HG03060 (cell line): ENCODE measurements around the gene PRIMPOL.
"Not testable (repeated sequence)": the region's sequence is repeated elsewhere in the genome, so short reads cannot be mapped to it uniquely, and the experiment has no call there.

Source experiments
- ATAC-seq: cut with Tn5 transposase; IDR thresholded peaks from one replicate; pipeline ENCODE4 v1.9.1; 2021; ENCODE audit warnings: low read depth, moderate number of reproducible peaks; ENCODE audit not compliant: unreplicated experiment

The PRIMPOL gene

GRCh38 chr4:184649026-184649970 is at the start of gene PRIMPOL, which contains the start of gene CASP3:
TSS of gene PRIMPOL (plus strand) at chr4:184649738. CDS start at chr4:184657141, 7,403 bp downstream.
TSS of gene CASP3 (minus strand) at chr4:184649447. CDS start at chr4:184638453, 10,994 bp downstream.
- ATAC-seq, result peak; percentile 56

DNA sequence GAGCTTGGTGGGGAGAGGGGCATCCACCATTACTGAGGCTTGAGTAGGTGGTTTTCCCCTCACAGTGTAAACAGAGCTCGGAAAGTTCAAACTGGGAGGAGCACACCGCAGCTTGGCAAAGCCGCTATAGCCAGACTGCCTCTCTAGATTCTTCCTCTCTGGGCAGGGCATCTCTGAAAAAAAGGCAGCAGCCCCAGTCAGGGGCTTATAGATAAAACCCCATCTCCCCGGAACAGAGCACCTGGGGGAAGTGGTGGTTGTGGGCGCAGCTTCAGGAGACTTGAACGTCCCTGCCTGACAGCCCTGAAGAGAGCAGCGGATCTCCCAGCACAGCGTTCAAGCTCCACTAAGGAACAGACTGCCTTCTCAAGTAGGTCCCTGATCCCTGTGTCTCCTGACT is 48.6 kb upstream of the PRIMPOL start:
- ATAC-seq, result not testable (repeated sequence)

GRCh38 chr4:184602857-184603256 is 46.7 kb upstream of the PRIMPOL start:
- ATAC-seq, result not testable (repeated sequence)

GRCh38 chr4:184607429-184607828 is 42.1 kb upstream of the PRIMPOL start:
- ATAC-seq, result not testable (repeated sequence)

DNA sequence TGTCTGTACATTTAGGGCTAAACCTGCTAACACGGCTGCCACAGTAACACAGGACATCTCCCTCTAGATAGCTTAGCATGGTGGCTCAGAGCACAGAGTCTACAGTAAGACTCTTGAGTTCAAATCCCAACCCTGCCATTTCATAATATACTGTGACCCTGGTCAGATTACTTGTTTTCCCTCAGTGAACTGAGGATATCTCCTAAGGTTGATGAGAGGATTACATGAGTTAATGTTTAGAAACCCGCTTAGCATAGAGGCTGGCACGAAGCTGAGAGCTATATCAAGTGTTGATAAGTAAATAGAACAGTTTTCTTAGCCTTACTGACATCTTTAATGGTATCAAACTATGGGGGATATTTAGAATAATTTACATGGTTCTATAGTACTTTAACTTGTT is 37.5 kb upstream of the PRIMPOL start:
- no peak for ATAC-seq

- no peak for ATAC-seq
Observed at GRCh38 chr4:184613405-184613804, 36.1 kb upstream of the PRIMPOL start.

GRCh38 chr4:184614509-184614908 is 35.0 kb upstream of the PRIMPOL start:
- no peak for ATAC-seq

- not testable (repeated sequence) for ATAC-seq
Observed at GRCh38 chr4:184616168-184616567, 33.4 kb upstream of the PRIMPOL start.

- ATAC-seq, result peak; percentile 73
Observed at GRCh38 chr4:184616633-184617551, 32.6 kb upstream of the PRIMPOL start.

- no peak for ATAC-seq
Observed at GRCh38 chr4:184617600-184618196, 31.8 kb upstream of the PRIMPOL start.

DNA sequence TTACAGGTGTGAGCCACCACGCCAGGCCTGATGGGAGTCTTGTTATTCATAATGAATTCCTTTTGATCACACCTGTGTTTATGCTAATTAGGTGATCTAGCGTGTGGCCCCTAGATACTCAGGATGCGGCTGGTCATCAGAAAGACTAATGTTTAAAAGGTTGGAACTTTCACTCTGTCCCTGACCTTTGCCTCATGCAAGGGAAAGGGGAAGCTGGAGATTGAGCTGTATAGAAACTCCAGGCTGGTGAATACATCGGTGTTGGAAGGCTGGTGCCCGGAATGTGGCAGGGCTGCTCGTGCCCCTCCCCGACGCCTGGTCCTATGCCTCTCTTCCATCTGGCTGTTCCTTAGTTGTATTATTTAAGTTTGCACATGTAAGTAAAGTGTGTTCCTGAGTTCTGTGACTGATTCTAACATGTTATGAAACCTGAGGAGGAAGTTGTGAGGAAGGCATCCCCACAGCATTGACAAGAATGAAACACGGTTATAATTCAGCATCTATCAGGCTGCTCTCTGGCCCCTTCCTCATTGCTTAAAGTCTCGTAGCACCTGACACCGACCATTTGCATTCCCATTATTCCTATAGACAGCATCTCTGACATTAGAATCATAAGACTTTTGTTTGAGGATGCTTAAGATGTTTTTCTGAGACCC is 29.2 kb upstream of the PRIMPOL start:
- ATAC-seq, result no peak

- ATAC-seq, result no peak
Observed at GRCh38 chr4:184621518-184621917, 28.0 kb upstream of the PRIMPOL start.

GRCh38 chr4:184624504-184624903 is 25.0 kb upstream of the PRIMPOL start:
- ATAC-seq, result not testable (repeated sequence)

- ATAC-seq, result no peak
Observed at GRCh38 chr4:184624972-184625554, 24.5 kb upstream of the PRIMPOL start.

DNA sequence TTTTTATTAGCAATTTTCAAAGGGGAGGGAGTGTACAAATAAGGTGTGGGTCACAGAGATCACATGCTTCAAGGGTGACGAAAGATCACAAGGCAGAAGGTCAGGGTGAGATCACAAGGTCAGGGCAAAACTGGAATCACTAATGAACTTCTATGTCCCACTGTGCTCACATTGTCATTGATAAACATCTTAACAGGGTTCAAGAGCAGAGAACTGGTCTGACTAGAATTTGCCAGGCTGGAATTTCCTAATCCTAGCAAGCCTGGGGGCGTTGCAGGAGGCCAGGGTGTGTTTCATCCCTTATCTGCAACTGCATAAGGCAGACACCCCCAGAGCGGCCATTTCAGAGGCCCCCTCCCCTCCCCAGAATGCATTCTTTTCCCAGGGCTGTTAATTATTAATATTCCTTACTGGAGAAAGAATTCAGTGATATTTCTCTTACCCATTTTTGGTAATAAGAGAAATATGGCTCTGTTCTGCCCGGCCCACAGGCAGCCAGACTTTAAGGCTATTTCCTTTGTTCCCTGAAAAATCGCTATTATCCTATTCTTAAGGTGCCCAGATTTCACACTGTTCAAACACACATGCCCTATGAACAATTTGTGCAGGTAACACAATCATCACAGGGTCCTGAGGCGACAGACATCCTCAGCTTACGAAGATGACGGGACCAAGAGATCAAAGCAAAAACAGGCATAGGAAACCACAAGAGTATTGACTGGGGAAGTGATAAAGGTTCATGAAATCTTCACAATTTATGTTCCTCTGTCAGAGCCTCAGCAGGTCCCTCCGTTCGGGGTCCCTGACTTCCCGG is 23.5 kb upstream of the PRIMPOL start:
- not testable (repeated sequence) for ATAC-seq

DNA sequence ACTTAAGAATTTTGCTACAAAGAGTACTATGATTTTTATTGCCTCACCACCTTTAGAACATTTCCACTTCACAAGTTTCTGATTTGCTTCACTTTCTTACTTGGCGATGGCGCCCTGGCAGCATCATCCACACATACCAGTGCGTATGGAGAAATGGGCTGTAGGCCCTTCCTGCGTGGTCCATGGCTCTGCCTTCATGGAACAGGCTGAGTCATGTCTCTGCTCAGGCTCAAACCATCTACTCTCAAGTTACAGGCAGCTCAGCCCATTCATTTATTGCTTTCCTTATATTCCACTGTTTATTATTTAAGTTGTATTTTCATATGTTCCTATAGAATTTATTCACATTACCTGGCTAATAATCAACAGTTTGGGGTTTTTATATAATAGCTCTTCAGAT is 21.4 kb upstream of the PRIMPOL start:
- no peak for ATAC-seq

- ATAC-seq, result no peak
Observed at GRCh38 chr4:184632842-184633241, 16.7 kb upstream of the PRIMPOL start.

GRCh38 chr4:184635381-184635780 is 14.2 kb upstream of the PRIMPOL start:
- no peak for ATAC-seq

GRCh38 chr4:184636144-184636543 is 13.4 kb upstream of the PRIMPOL start:
- no peak for ATAC-seq
